Smooth muscle cell (in vitro differentiated cells): ENCODE data around the gene RPS6KA2. TPM values are rescaled to one million over a fixed set of nuclear protein-coding genes. Genes with fewer than 3 reads are reported as not detected.

ENCODE experiments used
- DNase-seq: peaks from one replicate; lab custom pipeline; 2025; ENCODE audit not compliant: unreplicated experiment; lab: John Stamatoyannopoulos, UW
- H2AFZ ChIP-seq: fragments of 200-600 bp; sonication (generic); 2 replicates; pipeline ENCODE4 v1.6.0; 2016; ENCODE audit warnings: antibody characterized with exemption, low read depth, mild to moderate bottlenecking
- H3F3A ChIP-seq: fragments of 200-600 bp; sonication (generic); 2 replicates; pipeline ENCODE4 v1.6.0; 2017; ENCODE audit warnings: antibody characterized with exemption, low read depth
- H3K27ac ChIP-seq: fragments of 200-600 bp; sonication (generic); 2 replicates; pipeline ENCODE4 v1.5.1; 2016; ENCODE audit warnings: low read depth, mild to moderate bottlenecking
- H3K27me3 ChIP-seq: fragments of 200-600 bp; sonication (generic); 2 replicates; pipeline ENCODE4 v1.6.1; 2016; ENCODE audit warnings: low read depth, mild to moderate bottlenecking
- H3K36me3 ChIP-seq: fragments of 200-600 bp; sonication (generic); 2 replicates; pipeline ENCODE4 v1.5.1; 2016; ENCODE audit warnings: low read depth
- H3K4me1 ChIP-seq: fragments of 200-600 bp; sonication (generic); 2 replicates; pipeline ENCODE4 v1.5.1; 2016; ENCODE audit warnings: low read depth
- H3K4me2 ChIP-seq: fragments of 200-600 bp; sonication (generic); 2 replicates; pipeline ENCODE4 v1.6.0; 2016; ENCODE audit warnings: mild to moderate bottlenecking
- H3K4me3 ChIP-seq: fragments of 200-600 bp; sonication (generic); 2 replicates; pipeline ENCODE4 v1.5.1; 2016; ENCODE audit warnings: mild to moderate bottlenecking
- H3K79me2 ChIP-seq: fragments of 200-600 bp; sonication (generic); 2 replicates; pipeline ENCODE4 v1.6.0; 2016; ENCODE audit warnings: low read depth, mild to moderate bottlenecking
- H3K9ac ChIP-seq: fragments of 200-600 bp; sonication (generic); 2 replicates; pipeline ENCODE4 v1.6.0; 2016; ENCODE audit warnings: low read depth
- H3K9me3 ChIP-seq: fragments of 200-600 bp; sonication (generic); replicated peaks from 2 replicates; pipeline ENCODE4 v1.5.1; 2016; ENCODE audit warnings: low read depth
- H4K20me1 ChIP-seq: fragments of 200-600 bp; sonication (generic); 2 replicates; pipeline ENCODE4 v1.6.0; 2016; ENCODE audit warnings: low read depth
- WGBS: methylation state at CpG from one replicate; pipeline ENCODE4 v1.1.7; 2016; ENCODE audit warnings: low lambda C conversion rate; 5-methylcytosine and 5-hydroxymethylcytosine counted together
- polyA plus RNA-seq: library from polyadenylated mRNA; unstranded; fragments of >200 nt; fragmentation: Nextera tagmentation; extraction: Ambion mirVana; gene quantifications from 2 replicates; pipeline ENCODE4 v1.2.1, GENCODE V29; 2016
- total RNA-seq: library from RNA; depleted of rRNA; stranded (reverse); fragments of >200 nt; gene quantifications from 2 replicates; pipeline ENCODE4 v1.2.3, GENCODE V29; 2014
- TF ChIP-seq, protein P1 (sequence below): fragments of 200-600 bp; sonication (generic); IDR thresholded peaks from 2 replicates; pipeline ENCODE4 v1.5.1; 2017; ENCODE audit warnings: borderline replicate concordance, mild to moderate bottlenecking, antibody characterized with exemption; ENCODE audit not compliant: insufficient read depth, poor library complexity, severe bottlenecking

The RPS6KA2 gene
- total and polyA plus RNA-seq, 2 experiments from 2014 or later = 7.8 to 10.4 TPM

DNA sequence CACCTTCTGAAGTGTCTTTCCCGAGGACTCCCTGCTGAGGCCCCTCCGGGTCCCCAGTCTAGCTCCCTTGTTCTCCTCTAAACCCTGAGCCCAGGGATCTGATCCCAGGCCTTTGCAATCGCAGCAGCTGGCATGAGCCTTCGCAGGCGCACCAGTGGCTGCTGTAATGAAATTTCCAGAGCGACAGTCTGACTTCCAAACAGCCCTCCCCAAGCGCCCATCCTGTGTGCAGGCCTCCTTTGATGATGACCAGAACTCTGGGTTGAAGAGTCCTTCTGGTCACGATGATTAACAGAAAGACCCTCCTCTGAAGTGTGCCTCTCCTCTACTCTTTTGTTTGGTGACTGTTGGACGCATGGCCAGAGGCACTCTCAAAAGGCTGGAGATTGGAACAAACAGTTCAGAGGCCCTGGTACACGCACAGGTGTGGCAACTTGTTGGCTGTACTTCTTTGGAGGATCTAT is 155.2 kb downstream of the RPS6KA2 start:
- H3K9me3 ChIP-seq = no peaks in the 10 kb centered on the region
- TF ChIP-seq, protein P1, sequence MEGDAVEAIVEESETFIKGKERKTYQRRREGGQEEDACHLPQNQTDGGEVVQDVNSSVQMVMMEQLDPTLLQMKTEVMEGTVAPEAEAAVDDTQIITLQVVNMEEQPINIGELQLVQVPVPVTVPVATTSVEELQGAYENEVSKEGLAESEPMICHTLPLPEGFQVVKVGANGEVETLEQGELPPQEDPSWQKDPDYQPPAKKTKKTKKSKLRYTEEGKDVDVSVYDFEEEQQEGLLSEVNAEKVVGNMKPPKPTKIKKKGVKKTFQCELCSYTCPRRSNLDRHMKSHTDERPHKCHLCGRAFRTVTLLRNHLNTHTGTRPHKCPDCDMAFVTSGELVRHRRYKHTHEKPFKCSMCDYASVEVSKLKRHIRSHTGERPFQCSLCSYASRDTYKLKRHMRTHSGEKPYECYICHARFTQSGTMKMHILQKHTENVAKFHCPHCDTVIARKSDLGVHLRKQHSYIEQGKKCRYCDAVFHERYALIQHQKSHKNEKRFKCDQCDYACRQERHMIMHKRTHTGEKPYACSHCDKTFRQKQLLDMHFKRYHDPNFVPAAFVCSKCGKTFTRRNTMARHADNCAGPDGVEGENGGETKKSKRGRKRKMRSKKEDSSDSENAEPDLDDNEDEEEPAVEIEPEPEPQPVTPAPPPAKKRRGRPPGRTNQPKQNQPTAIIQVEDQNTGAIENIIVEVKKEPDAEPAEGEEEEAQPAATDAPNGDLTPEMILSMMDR = no peak
- no peaks in the 10 kb centered on the region for H3F3A ChIP-seq
- no peak overlapping the region for H3K27ac ChIP-seq
- H3K79me2 ChIP-seq = no peaks in the 10 kb centered on the region
- no peak overlapping the region for H2AFZ ChIP-seq
- 81% methylated on average over 10 of the region's 10 CpGs for WGBS
- H3K27me3 ChIP-seq = no peaks in the 10 kb centered on the region
- DNase-seq = no peak
- H4K20me1 ChIP-seq = no peaks in the 10 kb centered on the region
- no peaks in the 10 kb centered on the region for H3K4me1 ChIP-seq
- no peak overlapping the region for H3K9ac ChIP-seq
- H3K4me3 ChIP-seq = no peak overlapping the region
- no peaks in the 10 kb centered on the region for H3K36me3 ChIP-seq
- H3K4me2 ChIP-seq = no peak overlapping the region

DNA sequence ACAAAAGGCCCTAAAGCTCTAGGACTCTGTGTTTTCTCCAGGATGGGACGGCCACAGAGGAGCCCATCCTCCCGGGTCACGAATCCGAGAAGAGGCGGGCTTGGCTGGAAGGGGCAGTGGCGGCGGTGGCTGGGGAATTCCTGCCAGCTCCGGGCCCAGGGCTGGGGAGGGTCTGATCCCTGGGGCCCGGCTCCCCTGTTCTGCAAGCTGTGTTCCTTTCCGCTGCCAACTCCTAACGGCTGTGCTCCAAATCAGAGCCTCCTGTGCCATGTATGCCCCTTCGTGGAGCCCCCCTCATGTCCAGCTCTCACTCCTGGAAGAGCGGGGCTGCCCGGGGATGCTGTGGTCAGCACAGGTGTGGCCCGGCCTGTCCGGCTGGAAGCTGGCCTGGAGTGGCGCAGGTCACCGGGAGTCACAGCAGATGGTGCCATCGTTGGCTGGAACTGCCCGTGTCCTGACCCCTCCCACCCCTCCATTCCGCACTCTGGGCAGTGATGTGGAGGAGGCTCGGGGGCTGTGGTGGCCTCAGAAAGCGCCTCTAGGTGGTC is 156.1 kb downstream of the RPS6KA2 start:
- no peak overlapping the region for H3K4me2 ChIP-seq
- H3K9me3 ChIP-seq = no peaks in the 10 kb centered on the region
- H3K79me2 ChIP-seq = no peaks in the 10 kb centered on the region
- TF ChIP-seq, protein P1 = no peak
- H3K4me1 ChIP-seq = no peaks in the 10 kb centered on the region
- no peak overlapping the region for H3K9ac ChIP-seq
- H3K27ac ChIP-seq = no peak overlapping the region
- no peaks in the 10 kb centered on the region for H3F3A ChIP-seq
- 96% methylated on average over 23 of the region's 23 CpGs for WGBS
- H3K36me3 ChIP-seq = no peaks in the 10 kb centered on the region
- no peaks in the 10 kb centered on the region for H3K27me3 ChIP-seq
- no peak overlapping the region for H3K4me3 ChIP-seq
- DNase-seq = no peak
- no peak overlapping the region for H2AFZ ChIP-seq
- H4K20me1 ChIP-seq = no peaks in the 10 kb centered on the region

GRCh38 chr6:166470029-166470862 is 156.8 kb downstream of the RPS6KA2 start:
- WGBS = 83% methylated on average over 20 of the region's 20 CpGs

More at GRCh38 chr6:166470029-166470862, 156.8 kb downstream of the RPS6KA2 start:
- no peaks in the 10 kb centered on the region for H3K79me2 ChIP-seq
- H3K4me1 ChIP-seq = no peaks in the 10 kb centered on the region
- H3K9me3 ChIP-seq = no peaks in the 10 kb centered on the region
- no peak overlapping the region for H3K9ac ChIP-seq
- no peak overlapping the region for H2AFZ ChIP-seq
- H3K27ac ChIP-seq = no peak overlapping the region
- H3K4me2 ChIP-seq = no peak overlapping the region
- no peak for DNase-seq
- TF ChIP-seq, protein P1 = no peak
- no peaks in the 10 kb centered on the region for H3K27me3 ChIP-seq
- H3F3A ChIP-seq = no peaks in the 10 kb centered on the region
- no peaks in the 10 kb centered on the region for H3K36me3 ChIP-seq
- H4K20me1 ChIP-seq = no peaks in the 10 kb centered on the region
- H3K4me3 ChIP-seq = no peak overlapping the region
